Upper lobe of right lung (tissue), 1 donor: ENCODE measurements around the gene SLC38A7. TPM values are rescaled to one million over a fixed set of nuclear protein-coding genes. Genes with fewer than 3 reads are reported as not detected.

ENCODE experiments used
- ATAC-seq: fragments of 200-7000 bp; cut with Tn5 transposase; one replicate; pipeline ENCODE4 v1.9.1; 2020; ENCODE audit warnings: mild to moderate bottlenecking, moderate library complexity
- DNase-seq: peaks from one replicate; pipeline ENCODE4 v3.0.0-alpha.2; 2020
- H3K27ac ChIP-seq: fragments of 200-600 bp; one replicate; pipeline ENCODE4 v1.8.0; 2022
- H3K27me3 ChIP-seq: fragments of 200-600 bp; one replicate; pipeline ENCODE4 v1.8.0; 2022; ENCODE audit warnings: mild to moderate bottlenecking
- H3K36me3 ChIP-seq: fragments of 200-600 bp; one replicate; pipeline ENCODE4 v1.8.0; 2022
- H3K4me1 ChIP-seq: fragments of 200-600 bp; one replicate; pipeline ENCODE4 v1.8.0; 2022
- H3K4me3 ChIP-seq: fragments of 200-600 bp; one replicate; pipeline ENCODE4 v1.8.0; 2022; ENCODE audit warnings: mild to moderate bottlenecking
- H3K9me3 ChIP-seq: fragments of 200-600 bp; one replicate; pipeline ENCODE4 v1.8.0; 2022
- intact Hi-C: fragments of 100-400 bp; cut with DNase I; formaldehyde crosslinking; loops from one replicate; pipeline ENCODE4 v1.11.0; 2022
- total RNA-seq: library from RNA; stranded (reverse); fragmentation: NEBNext Ultra II Directional; extraction: Animal tissue kit (Norgen Biotek cat#: 25700); gene quantifications from one replicate; pipeline ENCODE4 v1.2.1, GENCODE V29; 2021
- TF ChIP-seq, protein P1 (sequence below): fragments of 200-600 bp; IDR thresholded peaks from one replicate; pipeline ENCODE4 v1.8.0; 2022; ENCODE audit warnings: antibody characterized with exemption
- donor health status: DM: no; HTN: yes; CAD: no; lungs with severe emphysema.

The SLC38A7 gene
- total RNA-seq, 1 donor from 2014 or later, result 24.1 TPM

DNA sequence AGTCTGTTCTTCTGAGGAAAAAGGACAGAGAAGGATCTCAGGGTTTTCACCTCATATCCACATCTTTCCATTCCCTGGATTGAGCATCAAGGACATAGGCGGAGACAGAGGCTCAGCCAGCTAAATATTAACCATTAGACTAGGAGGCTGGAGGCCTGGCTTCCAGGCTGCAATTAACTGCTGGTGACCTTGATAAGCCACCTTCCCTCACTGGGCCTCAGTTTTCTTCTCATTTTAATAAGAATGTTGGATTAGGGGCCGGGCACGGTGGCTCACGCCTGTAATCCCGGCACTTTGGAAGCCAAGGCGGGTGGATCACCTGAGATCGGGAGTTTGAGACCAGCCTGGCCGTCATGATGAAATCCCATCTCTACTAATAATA, 29.4 kb downstream of the SLC38A7 start:
- H3K27ac ChIP-seq, result no peak overlapping the region
- no peaks in the 10 kb centered on the region for H3K9me3 ChIP-seq
- no peaks in the 10 kb centered on the region for H3K27me3 ChIP-seq
- TF ChIP-seq, protein P1, sequence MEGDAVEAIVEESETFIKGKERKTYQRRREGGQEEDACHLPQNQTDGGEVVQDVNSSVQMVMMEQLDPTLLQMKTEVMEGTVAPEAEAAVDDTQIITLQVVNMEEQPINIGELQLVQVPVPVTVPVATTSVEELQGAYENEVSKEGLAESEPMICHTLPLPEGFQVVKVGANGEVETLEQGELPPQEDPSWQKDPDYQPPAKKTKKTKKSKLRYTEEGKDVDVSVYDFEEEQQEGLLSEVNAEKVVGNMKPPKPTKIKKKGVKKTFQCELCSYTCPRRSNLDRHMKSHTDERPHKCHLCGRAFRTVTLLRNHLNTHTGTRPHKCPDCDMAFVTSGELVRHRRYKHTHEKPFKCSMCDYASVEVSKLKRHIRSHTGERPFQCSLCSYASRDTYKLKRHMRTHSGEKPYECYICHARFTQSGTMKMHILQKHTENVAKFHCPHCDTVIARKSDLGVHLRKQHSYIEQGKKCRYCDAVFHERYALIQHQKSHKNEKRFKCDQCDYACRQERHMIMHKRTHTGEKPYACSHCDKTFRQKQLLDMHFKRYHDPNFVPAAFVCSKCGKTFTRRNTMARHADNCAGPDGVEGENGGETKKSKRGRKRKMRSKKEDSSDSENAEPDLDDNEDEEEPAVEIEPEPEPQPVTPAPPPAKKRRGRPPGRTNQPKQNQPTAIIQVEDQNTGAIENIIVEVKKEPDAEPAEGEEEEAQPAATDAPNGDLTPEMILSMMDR, result no peak
- ATAC-seq, result no peak
- H3K36me3 ChIP-seq, result no peaks in the 10 kb centered on the region
- no peak overlapping the region for H3K4me3 ChIP-seq
- no peak for DNase-seq
- intact Hi-C loops, result no loop called here
- H3K4me1 ChIP-seq, result no peaks in the 10 kb centered on the region

DNA sequence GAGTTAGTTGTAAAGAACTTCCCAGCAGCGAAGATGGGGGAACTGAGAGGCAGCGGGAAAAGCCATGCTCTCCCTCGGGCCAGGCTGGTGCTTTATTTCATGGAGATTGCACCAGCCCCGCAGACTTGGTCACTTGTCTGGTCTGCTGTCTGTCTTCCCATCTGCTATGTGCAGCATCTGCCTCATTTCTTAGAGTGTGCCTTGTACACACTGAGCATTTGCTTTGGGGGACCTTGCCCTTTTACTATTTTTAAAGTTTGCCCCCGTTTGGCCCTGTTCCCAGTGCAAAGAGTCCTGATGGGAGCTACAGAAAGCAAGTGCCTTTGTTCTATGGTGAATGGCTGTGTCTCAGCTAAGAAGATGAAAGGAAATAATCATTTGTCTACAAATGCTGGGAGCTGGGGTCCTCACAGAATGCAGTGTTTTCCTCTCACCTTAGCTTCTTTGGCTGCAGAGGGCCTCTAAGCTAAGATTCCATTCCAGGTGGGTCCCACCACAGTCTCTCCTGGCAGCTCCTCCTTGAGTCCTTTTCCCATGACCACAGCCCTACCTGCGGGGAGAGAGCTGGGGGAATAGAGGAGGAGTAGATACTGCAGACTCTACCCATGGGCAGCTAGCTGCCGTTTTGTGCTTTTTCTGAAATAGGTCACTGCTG, 29.9 kb downstream of the SLC38A7 start:
- Histone ChIP-seq H3K4me3 (no peak overlapping the region), H3K36me3 (no peaks in the 10 kb centered on the region), H3K27me3 (no peaks in the 10 kb centered on the region), H3K4me1 (no peaks in the 10 kb centered on the region), H3K9me3 (no peaks in the 10 kb centered on the region), H3K27ac (no peak overlapping the region)
- TF ChIP-seq, protein P1, result no peak
- intact Hi-C loops, result no loop called here
- DNase-seq (no peak), ATAC-seq (no peak)

GRCh38 chr16:58652741-58653140, 31.8 kb downstream of the SLC38A7 start:
- ATAC-seq, result no peak
- TF ChIP-seq, protein P1, result no peak
- H3K36me3 ChIP-seq, result no peaks in the 10 kb centered on the region
- H3K27me3 ChIP-seq, result no peaks in the 10 kb centered on the region
- H3K9me3 ChIP-seq, result no peaks in the 10 kb centered on the region
- no peak overlapping the region for H3K4me3 ChIP-seq
- no peaks in the 10 kb centered on the region for H3K4me1 ChIP-seq
- H3K27ac ChIP-seq, result no peak overlapping the region
- intact Hi-C loops, result no loop called here
- no peak for DNase-seq

DNA sequence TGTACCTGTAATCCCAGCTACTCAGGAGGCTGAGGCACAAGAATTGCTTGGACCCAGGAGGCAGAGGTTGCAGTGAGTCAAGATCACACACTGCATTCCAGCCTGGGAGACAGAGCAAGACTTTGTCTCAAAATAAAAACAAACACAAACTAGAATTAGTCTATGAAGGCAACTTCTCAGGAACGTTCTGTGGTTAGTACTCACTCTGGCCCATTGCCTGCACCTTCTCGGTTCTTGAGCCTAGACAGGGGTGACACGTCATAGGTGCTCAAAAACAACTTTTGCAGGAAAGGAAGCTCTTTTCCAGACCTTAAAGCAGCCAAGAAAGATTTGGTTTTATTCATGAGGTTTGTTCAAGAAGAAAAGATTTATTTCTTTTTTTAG, 32.6 kb downstream of the SLC38A7 start:
- no peaks in the 10 kb centered on the region for H3K36me3 ChIP-seq
- H3K4me1 ChIP-seq, result no peaks in the 10 kb centered on the region
- no peaks in the 10 kb centered on the region for H3K9me3 ChIP-seq
- no peak overlapping the region for H3K4me3 ChIP-seq
- H3K27ac ChIP-seq, result no peak overlapping the region
- intact Hi-C loops, result no loop called here
- ATAC-seq (no peak), DNase-seq (no peak)
- TF ChIP-seq, protein P1, result no peak
- H3K27me3 ChIP-seq, result no peaks in the 10 kb centered on the region

DNA sequence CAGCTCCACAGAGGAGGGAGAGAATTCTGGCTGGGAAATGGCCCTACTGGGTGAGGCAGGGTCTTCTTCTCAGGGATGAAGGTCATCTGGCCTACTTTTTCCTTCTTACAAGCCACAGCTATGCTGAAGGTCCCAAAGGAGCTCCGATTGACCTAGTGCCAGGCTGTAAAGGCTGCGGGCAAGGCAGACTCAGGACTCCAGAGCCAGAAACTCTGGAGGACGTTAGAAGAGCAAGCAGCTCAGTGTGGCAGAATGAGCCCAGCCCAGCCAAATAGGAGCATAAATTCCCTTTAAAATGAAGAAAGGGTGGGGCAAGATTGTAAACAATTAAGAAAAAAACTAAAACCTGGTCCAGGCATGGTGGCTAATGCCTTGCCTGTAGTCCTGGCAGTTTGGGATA, 34.9 kb downstream of the SLC38A7 start:
- H3K4me3 ChIP-seq, result no peak overlapping the region
- ATAC-seq (no peak), DNase-seq (no peak)
- H3K9me3 ChIP-seq, result no peaks in the 10 kb centered on the region
- H3K4me1 ChIP-seq, result no peaks in the 10 kb centered on the region
- TF ChIP-seq, protein P1, result no peak
- no peaks in the 10 kb centered on the region for H3K36me3 ChIP-seq
- no peak overlapping the region for H3K27ac ChIP-seq
- intact Hi-C loops, result no loop called here
- H3K27me3 ChIP-seq, result no peaks in the 10 kb centered on the region

DNA sequence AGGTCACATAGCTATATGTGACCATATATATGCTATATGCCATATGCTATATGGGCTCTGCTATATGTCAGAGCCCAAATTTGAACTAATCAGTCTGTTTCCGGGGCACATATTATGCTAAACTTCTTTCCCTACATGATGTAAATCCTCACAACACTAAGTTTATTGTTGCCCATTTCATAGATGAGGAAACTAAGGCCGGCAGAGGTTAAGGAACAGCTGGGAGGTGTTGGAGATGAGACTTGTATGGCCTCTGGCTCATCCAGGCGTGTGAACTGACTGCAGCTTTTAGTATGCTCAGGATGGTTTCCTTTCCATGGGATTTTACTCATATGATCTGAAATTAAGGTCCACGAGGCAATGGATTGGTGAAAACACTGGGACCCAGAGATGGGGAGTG, 37.5 kb downstream of the SLC38A7 start:
- no peak for DNase-seq
- Histone ChIP-seq H3K27me3 (no peaks in the 10 kb centered on the region), H3K36me3 (no peaks in the 10 kb centered on the region), H3K27ac (no peak overlapping the region), H3K9me3 (no peaks in the 10 kb centered on the region), H3K4me1 (no peaks in the 10 kb centered on the region), H3K4me3 (no peak overlapping the region)
- ATAC-seq, result no peak
- intact Hi-C loops, result no loop called here
- TF ChIP-seq, protein P1, result no peak
